Upper lobe of left lung (tissue), 6 donors: ENCODE measurements around the gene FMO4. TPM values are rescaled to one million over a fixed set of nuclear protein-coding genes. Genes with fewer than 3 reads are reported as not detected.

Source experiments
- ATAC-seq, 2 donors: fragments of 200-7000 bp; cut with Tn5 transposase; one replicate each; pipeline ENCODE4 v1.9.1; 2022; ENCODE audit warnings: mild to moderate bottlenecking in 2 of 2, moderate library complexity in 2 of 2; ENCODE audit not compliant: low FRiP score in 2 of 2
- DNase-seq, 2 donors: peaks; one replicate each; pipeline ENCODE4 v3.0.0-alpha.2; 2019 to 2020
- H3K27ac ChIP-seq, 4 donors: fragments of 200-600 bp; sonication (generic); one replicate each; pipeline ENCODE4 v1.5.1; 2016 to 2019
- H3K27me3 ChIP-seq, 4 donors: fragments of 200-600 bp; sonication (generic); one replicate each; pipeline ENCODE4 v1.5.1; 2017 to 2019
- H3K36me3 ChIP-seq, 4 donors: fragments of 200-600 bp; sonication (generic); one replicate each; pipeline ENCODE4 v1.5.1; 2016 to 2019
- H3K4me1 ChIP-seq, 4 donors: fragments of 200-600 bp; sonication (generic); one replicate each; pipeline ENCODE4 v1.5.1; 2018 to 2019
- H3K4me3 ChIP-seq, 4 donors: fragments of 200-600 bp; sonication (generic); one replicate each; pipeline ENCODE4 v1.5.1; 2017 to 2019; ENCODE audit warnings: mild to moderate bottlenecking in 2 of 4, moderate library complexity in 1 of 4
- H3K9me3 ChIP-seq, 4 donors: fragments of 200-600 bp; sonication (generic); one replicate each; pipeline ENCODE4 v1.5.1; 2018 to 2019
- EP300 ChIP-seq, 4 donors: sonication (generic); formaldehyde crosslinking; IDR thresholded peaks; one replicate each; pipeline ENCODE4 v1.5.1; 2017; ENCODE audit warnings: antibody characterized with exemption in 4 of 4, control low read depth in 2 of 4
- POLR2A ChIP-seq, 4 donors: fragments of 450-650 bp; IDR thresholded peaks; one replicate each; pipeline ENCODE4 v1.5.1; 2016 to 2017; ENCODE audit warnings: antibody characterized with exemption in 4 of 4, mild to moderate bottlenecking in 2 of 4
- POLR2AphosphoS5 ChIP-seq, 2 donors: sonication (generic); formaldehyde crosslinking; IDR thresholded peaks; one replicate each; pipeline ENCODE4 v1.5.1; 2017; ENCODE audit warnings: antibody characterized with exemption in 2 of 2
- WGBS, 2 donors: methylation state at CpG; one replicate each; pipeline ENCODE4 v1.1.5; 2017 to 2018; 5-methylcytosine and 5-hydroxymethylcytosine counted together
- total RNA-seq, 6 donors: library from RNA; depleted of rRNA in 4 of 6; stranded (reverse); fragments of >200 nt in 4 of 6; gene quantifications; one replicate each; pipeline versions ENCODE4 v1.1.0 to v1.2.1, GENCODE V29; 2016 to 2021
- TF ChIP-seq, protein P1 (sequence below), 6 experiments: fragments of 450-650 bp in 4 of 6; fragments of 200-600 bp in 2 of 6; sonication (generic) in 2 of 6; IDR thresholded peaks; one replicate each; pipeline ENCODE4 v1.5.1; 2016 to 2019; ENCODE audit warnings: antibody characterized with exemption in 6 of 6
- donor health status: DM: no; HTN: no; CAD: no; lungs with moderate emphysema.
- donor health status: DM: no; HTN: yes; CAD: no; lungs with severe emphysema.

The FMO4 gene
- total RNA-seq, 6 donors from 2014 or later, result 3.1 to 6.9 (median 3.7) TPM

DNA sequence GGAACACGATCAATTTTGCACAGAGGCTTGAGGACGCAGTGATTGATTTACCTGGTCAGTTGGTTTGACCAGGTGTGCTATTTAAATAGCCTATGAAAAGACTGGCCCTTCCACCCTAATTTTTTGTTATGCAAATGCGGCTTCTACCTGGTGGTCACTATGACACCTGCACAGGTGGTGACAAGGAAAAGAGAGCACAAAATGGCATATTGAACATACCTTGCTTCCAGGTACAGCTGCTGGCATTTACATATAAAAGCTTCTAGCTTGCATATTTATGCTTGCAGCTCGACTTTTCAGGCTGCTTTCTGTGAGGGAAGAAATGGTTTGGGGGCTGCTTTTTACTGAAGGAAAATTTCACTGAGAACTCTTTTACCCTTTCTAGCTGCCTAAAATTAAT is 15.3 kb upstream of the FMO4 start:
- Histone ChIP-seq H3K4me3 (no peak overlapping the region), H3K36me3 (no peaks in the 10 kb centered on the region), H3K4me1 (no peaks in the 10 kb centered on the region), H3K27me3 (no peaks in the 10 kb centered on the region), H3K27ac (no peak overlapping the region), H3K9me3 (peaks cover 0 to 9% (median 2%) of the 10 kb centered on the region in 4 donors)
- DNase-seq (no peak), ATAC-seq (no peak)
- no peak for TF ChIP-seq POLR2AphosphoS5 (IDR thresholded peaks at IDR 0.05)
- no peak for TF ChIP-seq POLR2A (IDR thresholded peaks at IDR 0.05)
- no peak for TF ChIP-seq EP300 (IDR thresholded peaks at IDR 0.05)
- TF ChIP-seq, protein P1, sequence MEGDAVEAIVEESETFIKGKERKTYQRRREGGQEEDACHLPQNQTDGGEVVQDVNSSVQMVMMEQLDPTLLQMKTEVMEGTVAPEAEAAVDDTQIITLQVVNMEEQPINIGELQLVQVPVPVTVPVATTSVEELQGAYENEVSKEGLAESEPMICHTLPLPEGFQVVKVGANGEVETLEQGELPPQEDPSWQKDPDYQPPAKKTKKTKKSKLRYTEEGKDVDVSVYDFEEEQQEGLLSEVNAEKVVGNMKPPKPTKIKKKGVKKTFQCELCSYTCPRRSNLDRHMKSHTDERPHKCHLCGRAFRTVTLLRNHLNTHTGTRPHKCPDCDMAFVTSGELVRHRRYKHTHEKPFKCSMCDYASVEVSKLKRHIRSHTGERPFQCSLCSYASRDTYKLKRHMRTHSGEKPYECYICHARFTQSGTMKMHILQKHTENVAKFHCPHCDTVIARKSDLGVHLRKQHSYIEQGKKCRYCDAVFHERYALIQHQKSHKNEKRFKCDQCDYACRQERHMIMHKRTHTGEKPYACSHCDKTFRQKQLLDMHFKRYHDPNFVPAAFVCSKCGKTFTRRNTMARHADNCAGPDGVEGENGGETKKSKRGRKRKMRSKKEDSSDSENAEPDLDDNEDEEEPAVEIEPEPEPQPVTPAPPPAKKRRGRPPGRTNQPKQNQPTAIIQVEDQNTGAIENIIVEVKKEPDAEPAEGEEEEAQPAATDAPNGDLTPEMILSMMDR (IDR thresholded peaks at IDR 0.05), result no peak
- 73 to 76% methylated on average over 4 of the region's 4 CpGs for WGBS, 2 donors

DNA sequence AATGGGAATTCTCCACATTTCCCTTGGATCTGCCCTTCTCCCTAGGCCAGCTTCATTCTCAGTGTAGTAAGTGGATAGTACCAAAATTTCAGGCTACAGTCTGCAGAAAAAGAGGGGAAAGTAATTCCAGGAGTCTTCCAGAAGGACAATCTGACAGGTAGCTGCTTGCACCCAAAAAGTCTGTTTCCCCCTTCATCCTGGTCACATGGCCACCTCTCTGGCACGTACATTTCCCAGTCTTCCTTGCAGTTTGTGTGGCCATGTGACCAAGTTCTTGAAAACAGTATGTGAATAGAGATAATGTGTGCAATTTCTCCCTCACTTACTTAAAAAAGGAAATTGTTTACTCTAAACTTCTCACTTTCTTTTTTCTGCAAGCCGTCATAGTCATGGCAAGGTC is 14.6 kb upstream of the FMO4 start:
- H3K4me1 ChIP-seq, result no peaks in the 10 kb centered on the region
- TF ChIP-seq, protein P1 (IDR thresholded peaks at IDR 0.05), result no peak
- TF ChIP-seq POLR2AphosphoS5 (IDR thresholded peaks at IDR 0.05), result no peak
- TF ChIP-seq POLR2A (IDR thresholded peaks at IDR 0.05), result no peak
- TF ChIP-seq EP300 (IDR thresholded peaks at IDR 0.05), result no peak
- H3K9me3 ChIP-seq, result peaks cover 0 to 9% (median 2%) of the 10 kb centered on the region in 4 donors
- no peak for DNase-seq
- 71 to 76% methylated on average over 2 of the region's 2 CpGs for WGBS, 2 donors
- H3K27me3 ChIP-seq, result no peaks in the 10 kb centered on the region
- H3K36me3 ChIP-seq, result no peaks in the 10 kb centered on the region
- H3K27ac ChIP-seq, result no peak overlapping the region
- ATAC-seq, result no peak
- H3K4me3 ChIP-seq, result no peak overlapping the region

DNA sequence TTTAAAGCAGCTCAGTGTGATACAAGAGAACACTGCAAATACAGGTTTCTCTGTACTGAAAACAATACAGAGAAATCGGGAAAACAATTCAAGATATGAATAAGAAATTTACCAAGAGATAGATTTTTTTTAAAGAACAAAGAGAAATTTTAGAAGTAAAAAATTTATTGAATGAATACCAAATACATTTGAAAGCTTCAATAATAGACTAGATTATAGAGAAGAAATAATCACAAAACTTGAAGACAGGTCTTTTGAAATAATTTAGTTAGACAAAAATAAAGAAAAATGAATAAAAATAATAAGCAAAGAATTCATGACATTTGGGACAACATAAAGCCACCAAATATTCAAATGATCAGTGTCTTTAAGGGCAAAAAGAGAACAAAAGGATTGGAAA is 13.6 kb upstream of the FMO4 start:
- Histone ChIP-seq H3K9me3 (peaks cover 0 to 9% (median 2%) of the 10 kb centered on the region in 4 donors), H3K4me3 (no peak overlapping the region), H3K27me3 (no peaks in the 10 kb centered on the region), H3K4me1 (no peaks in the 10 kb centered on the region), H3K36me3 (no peaks in the 10 kb centered on the region), H3K27ac (no peak overlapping the region)
- WGBS, 2 donors, result 96 to 100% methylated on average over 1 of the region's 1 CpG
- ATAC-seq, result no peak
- DNase-seq, result no peak
- TF ChIP-seq POLR2A (IDR thresholded peaks at IDR 0.05) (no peak), POLR2AphosphoS5 (IDR thresholded peaks at IDR 0.05) (no peak), EP300 (IDR thresholded peaks at IDR 0.05) (no peak)
- TF ChIP-seq, protein P1 (IDR thresholded peaks at IDR 0.05), result no peak

DNA sequence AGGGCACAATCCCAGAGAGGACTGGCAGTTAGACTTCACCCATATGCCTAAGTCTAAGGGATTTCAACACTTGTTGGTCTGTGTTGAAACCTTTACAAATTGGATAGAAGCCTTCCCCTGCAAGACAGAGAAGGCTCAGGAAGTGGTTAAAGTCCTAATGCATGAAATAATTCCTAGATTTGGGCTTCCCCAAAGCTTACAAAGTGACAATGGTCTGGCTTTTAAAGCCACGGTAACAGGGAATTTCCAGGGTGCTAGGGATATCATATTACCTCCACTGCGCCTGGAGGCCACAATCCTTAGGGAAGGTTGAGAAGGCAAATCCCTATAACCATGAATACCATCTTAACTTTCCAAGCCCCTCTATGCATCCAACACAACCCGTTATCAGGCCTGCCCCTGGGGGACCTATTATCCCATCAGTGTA is 3.3 kb upstream of the FMO4 start:
- TF ChIP-seq EP300 (IDR thresholded peaks at IDR 0.05), result no peak
- TF ChIP-seq, protein P1 (IDR thresholded peaks at IDR 0.05), result no peak
- TF ChIP-seq POLR2A (IDR thresholded peaks at IDR 0.05), result no peak
- no peak for TF ChIP-seq POLR2AphosphoS5 (IDR thresholded peaks at IDR 0.05)
- Histone ChIP-seq H3K36me3 (no peaks in the 10 kb centered on the region), H3K27ac (no peak overlapping the region), H3K27me3 (no peaks in the 10 kb centered on the region), H3K4me3 (no peak overlapping the region), H3K4me1 (peaks cover 0 to 11% (median 5%) of the 10 kb centered on the region in 4 donors), H3K9me3 (no peaks in the 10 kb centered on the region)
- no peak for DNase-seq
- WGBS, 2 donors, result 52 to 68% methylated on average over 3 of the region's 3 CpGs
- no peak for ATAC-seq

DNA sequence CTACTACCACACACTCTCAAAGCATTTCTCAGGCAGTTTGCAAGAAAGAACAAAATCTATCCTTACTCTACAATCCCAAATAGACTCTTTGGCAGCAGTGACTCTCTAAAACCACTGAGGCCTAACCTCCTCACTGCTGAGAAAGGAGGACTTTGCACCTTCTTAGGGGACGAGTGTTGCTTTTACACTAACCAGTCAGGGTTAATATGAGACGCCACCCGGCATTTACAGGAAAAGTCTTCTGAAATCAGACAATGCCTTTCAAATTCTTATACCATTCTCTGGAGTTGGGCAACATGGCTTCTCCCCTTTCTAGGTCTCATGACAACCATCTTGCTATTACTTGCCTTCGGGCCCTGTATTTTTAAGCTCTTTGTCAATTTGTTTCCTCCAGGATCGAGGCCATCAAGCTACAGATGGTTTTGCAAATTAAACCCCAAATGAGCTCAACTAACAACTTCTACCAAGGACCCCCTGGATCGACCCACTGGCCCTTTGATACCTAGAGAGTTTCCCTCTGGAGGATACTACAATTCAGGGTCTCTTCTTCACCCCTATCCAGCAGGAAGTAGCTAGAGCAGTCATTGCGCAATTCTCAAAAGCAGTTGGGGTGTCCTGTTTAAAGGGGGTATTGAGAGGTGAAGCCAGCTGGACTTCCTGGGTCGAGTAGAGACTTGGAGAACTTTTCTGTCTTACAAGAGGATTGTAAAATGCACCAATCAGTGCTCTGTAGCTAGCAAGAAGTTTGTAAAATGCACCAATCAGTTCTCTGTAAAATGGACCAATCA is 2.0 kb upstream of the FMO4 start:
- no peaks in the 10 kb centered on the region for H3K9me3 ChIP-seq
- no peak for TF ChIP-seq POLR2AphosphoS5 (IDR thresholded peaks at IDR 0.05)
- TF ChIP-seq POLR2A (IDR thresholded peaks at IDR 0.05), result no peak
- TF ChIP-seq, protein P1 (IDR thresholded peaks at IDR 0.05), result no peak
- no peak for TF ChIP-seq EP300 (IDR thresholded peaks at IDR 0.05)
- H3K27me3 ChIP-seq, result no peaks in the 10 kb centered on the region
- H3K4me1 ChIP-seq, result peaks cover 0 to 11% (median 5%) of the 10 kb centered on the region in 4 donors
- no peak for ATAC-seq
- WGBS, 2 donors, result 78 to 84% methylated on average over 8 of the region's 8 CpGs
- no peaks in the 10 kb centered on the region for H3K36me3 ChIP-seq
- no peak for DNase-seq
- no peak overlapping the region for H3K4me3 ChIP-seq
- no peak overlapping the region for H3K27ac ChIP-seq
